ENCODE results near the gene PDZK1IP1.

DNA sequence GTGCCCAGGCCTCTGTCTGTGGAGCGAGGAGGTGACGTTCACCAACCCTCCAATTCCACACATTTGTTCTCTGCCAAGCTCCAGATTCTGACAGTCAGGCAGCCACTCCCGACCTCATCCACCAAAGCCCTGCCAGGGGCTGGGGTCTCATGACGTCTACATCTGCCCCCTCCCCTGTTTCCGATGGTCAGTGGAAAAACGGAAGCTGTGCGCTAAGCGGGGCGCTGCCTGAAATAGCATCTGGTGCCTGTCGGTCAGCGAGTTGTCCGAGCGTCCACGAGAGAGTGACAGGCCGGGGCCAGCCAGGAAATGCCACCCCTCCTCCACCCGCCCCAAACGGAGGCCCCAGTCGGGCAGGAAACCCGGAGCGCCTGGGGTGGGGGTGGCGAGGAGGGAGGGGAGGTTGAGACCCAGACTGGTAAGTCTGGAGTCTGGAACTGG is 45.4 kb upstream of the PDZK1IP1 start:
- TF ChIP-seq, protein P1, sequence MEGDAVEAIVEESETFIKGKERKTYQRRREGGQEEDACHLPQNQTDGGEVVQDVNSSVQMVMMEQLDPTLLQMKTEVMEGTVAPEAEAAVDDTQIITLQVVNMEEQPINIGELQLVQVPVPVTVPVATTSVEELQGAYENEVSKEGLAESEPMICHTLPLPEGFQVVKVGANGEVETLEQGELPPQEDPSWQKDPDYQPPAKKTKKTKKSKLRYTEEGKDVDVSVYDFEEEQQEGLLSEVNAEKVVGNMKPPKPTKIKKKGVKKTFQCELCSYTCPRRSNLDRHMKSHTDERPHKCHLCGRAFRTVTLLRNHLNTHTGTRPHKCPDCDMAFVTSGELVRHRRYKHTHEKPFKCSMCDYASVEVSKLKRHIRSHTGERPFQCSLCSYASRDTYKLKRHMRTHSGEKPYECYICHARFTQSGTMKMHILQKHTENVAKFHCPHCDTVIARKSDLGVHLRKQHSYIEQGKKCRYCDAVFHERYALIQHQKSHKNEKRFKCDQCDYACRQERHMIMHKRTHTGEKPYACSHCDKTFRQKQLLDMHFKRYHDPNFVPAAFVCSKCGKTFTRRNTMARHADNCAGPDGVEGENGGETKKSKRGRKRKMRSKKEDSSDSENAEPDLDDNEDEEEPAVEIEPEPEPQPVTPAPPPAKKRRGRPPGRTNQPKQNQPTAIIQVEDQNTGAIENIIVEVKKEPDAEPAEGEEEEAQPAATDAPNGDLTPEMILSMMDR (conservative IDR thresholded peaks at IDR 0.05; ENCODE audit: low read length) = no peak
- no peak for TF ChIP-seq EZH2phosphoT487 (IDR thresholded peaks at IDR 0.05; ENCODE audit: borderline replicate concordance)
